H9 (cell line): Measurements from ENCODE around the gene NT5C3B. TPM values are rescaled to one million over a fixed set of nuclear protein-coding genes. Genes with fewer than 3 reads are reported as not detected.
"Not testable (repeated sequence)": the region's sequence is repeated elsewhere in the genome, so short reads cannot be mapped to it uniquely, and the experiment has no call there.

Experiments used
- DNase-seq: peaks from one replicate; pipeline ENCODE4 v3.0.0-alpha.2; 2017
- H2AFZ ChIP-seq: one replicate; pipeline ENCODE4 v1.6.1; 2013; ENCODE audit warnings: mild to moderate bottlenecking, low read length, control low read depth, moderate library complexity
- H2AK5ac ChIP-seq: 2 replicates; pipeline ENCODE4 v1.6.1; 2013; ENCODE audit warnings: low read length, control low read depth, mixed read lengths; ENCODE audit not compliant: insufficient read length
- H2BK120ac ChIP-seq: one replicate; pipeline ENCODE4 v1.6.1; 2013; ENCODE audit warnings: low read depth, mild to moderate bottlenecking, low read length, control low read depth, inconsistent platforms; ENCODE audit not compliant: poor library complexity, severe bottlenecking
- H2BK12ac ChIP-seq: 2 replicates; pipeline ENCODE4 v1.6.1; 2013; ENCODE audit warnings: low read length, control low read depth, mixed read lengths, low read depth; ENCODE audit not compliant: insufficient read length
- H2BK15ac ChIP-seq: 2 replicates; pipeline ENCODE4 v1.6.1; 2013; ENCODE audit warnings: low read depth, low read length, control low read depth
- H2BK20ac ChIP-seq: one replicate; pipeline ENCODE4 v1.6.1; 2013; ENCODE audit warnings: low read depth, mild to moderate bottlenecking, low read length, control low read depth, inconsistent platforms; ENCODE audit not compliant: poor library complexity, severe bottlenecking
- H2BK5ac ChIP-seq: 2 replicates; pipeline ENCODE4 v1.6.1; 2013; ENCODE audit warnings: low read length, control low read depth, mixed read lengths; ENCODE audit not compliant: insufficient read length
- H3K14ac ChIP-seq: 2 replicates; pipeline ENCODE4 v1.6.1; 2013; ENCODE audit warnings: low read length, control low read depth; ENCODE audit not compliant: insufficient read depth
- H3K18ac ChIP-seq: 2 replicates; pipeline ENCODE4 v1.6.1; 2013; ENCODE audit warnings: low read depth, mild to moderate bottlenecking, mixed read lengths, low read length, control low read depth; ENCODE audit not compliant: insufficient read length
- H3K23ac ChIP-seq: 2 replicates; pipeline ENCODE4 v1.6.1; 2013; ENCODE audit warnings: low read length, control low read depth, mixed read lengths, low read depth; ENCODE audit not compliant: insufficient read length
- H3K23me2 ChIP-seq: 2 replicates; pipeline ENCODE4 v1.6.1; 2013; ENCODE audit warnings: low read depth, mild to moderate bottlenecking, mixed read lengths, low read length, control low read depth; ENCODE audit not compliant: insufficient read length, poor library complexity, severe bottlenecking
- H3K27ac ChIP-seq: 2 replicates; pipeline ENCODE4 v1.5.1; 2013; ENCODE audit warnings: low read length, control low read depth, mixed read lengths, low read depth; ENCODE audit not compliant: insufficient read length
- H3K27me3 ChIP-seq: 2 replicates; pipeline ENCODE4 v1.6.1; 2013; ENCODE audit warnings: low read length, control low read depth, inconsistent platforms; ENCODE audit not compliant: insufficient read depth
- H3K4ac ChIP-seq: 2 replicates; pipeline ENCODE4 v1.6.1; 2013; ENCODE audit warnings: low read depth, mild to moderate bottlenecking, control low read depth, inconsistent platforms, low read length, moderate library complexity
- H3K4me1 ChIP-seq: 2 replicates; pipeline ENCODE4 v1.6.1; 2013; ENCODE audit warnings: low read length, control low read depth, inconsistent platforms; ENCODE audit not compliant: insufficient read depth
- H3K4me2 ChIP-seq: 2 replicates; pipeline ENCODE4 v1.6.1; 2013; ENCODE audit warnings: low read length, control low read depth, mixed read lengths; ENCODE audit not compliant: insufficient read length, insufficient read depth
- H3K56ac ChIP-seq: 2 replicates; pipeline ENCODE4 v1.6.1; 2013; ENCODE audit warnings: low read depth, mild to moderate bottlenecking, mixed read lengths, low read length, control low read depth; ENCODE audit not compliant: insufficient read length
- H3K79me1 ChIP-seq: 2 replicates; pipeline ENCODE4 v1.6.1; 2013; ENCODE audit warnings: low read depth, mild to moderate bottlenecking, moderate library complexity, low read length, control low read depth, inconsistent platforms; ENCODE audit not compliant: insufficient read depth, poor library complexity, severe bottlenecking
- H3K79me2 ChIP-seq: 2 replicates; pipeline ENCODE4 v1.6.1; 2013; ENCODE audit warnings: low read length, control low read depth, inconsistent platforms; ENCODE audit not compliant: insufficient read depth
- H3K9ac ChIP-seq: 2 replicates; pipeline ENCODE4 v1.6.1; 2013; ENCODE audit warnings: low read length, control low read depth, mixed read lengths; ENCODE audit not compliant: insufficient read length; ENCODE audit errors: extremely low read depth
- H3K9me3 ChIP-seq: one replicate; pipeline ENCODE4 v1.6.1; 2013; ENCODE audit warnings: low read depth, low read length, inconsistent platforms; ENCODE audit not compliant: control insufficient read depth
- H3T11ph ChIP-seq: one replicate; pipeline ENCODE4 v1.6.1; 2013; ENCODE audit warnings: mild to moderate bottlenecking, low read length, control low read depth, inconsistent platforms
- H4K20me1 ChIP-seq: one replicate; pipeline ENCODE4 v1.6.1; 2013; ENCODE audit not compliant: control insufficient read depth, insufficient read length, insufficient read depth
- H4K5ac ChIP-seq: 2 replicates; pipeline ENCODE4 v1.6.1; 2013; ENCODE audit warnings: low read depth, mild to moderate bottlenecking, mixed read lengths, low read length, control low read depth; ENCODE audit not compliant: insufficient read length
- H4K8ac ChIP-seq: replicated peaks from 2 replicates; pipeline ENCODE4 v1.6.1; 2013; ENCODE audit warnings: low read length, control low read depth, mixed read lengths, low read depth; ENCODE audit not compliant: insufficient read length
- H4K91ac ChIP-seq: 2 replicates; pipeline ENCODE4 v1.6.1; 2013; ENCODE audit warnings: low read depth, mild to moderate bottlenecking, moderate library complexity, mixed read lengths, low read length, control low read depth; ENCODE audit not compliant: insufficient read length
- H3K27ac Mint-ChIP-seq, 3 experiments: 2 replicates in 2 of 3; 3 replicates in 1 of 3; pipeline ENCODE4 v1.8.0; 2020 to 2021; ENCODE audit warnings: mixed read lengths in 3 of 3, mild to moderate bottlenecking in 1 of 3, moderate library complexity in 1 of 3
- H3K27me3 Mint-ChIP-seq: 2 replicates; pipeline ENCODE4 v1.8.0; 2021; ENCODE audit warnings: low read depth, mild to moderate bottlenecking, moderate library complexity, mixed read lengths
- H3K36me3 Mint-ChIP-seq, 3 experiments: 2 replicates in 2 of 3; 3 replicates in 1 of 3; pipeline ENCODE4 v1.8.0; 2020 to 2021; ENCODE audit warnings: low read depth in 3 of 3, mixed read lengths in 3 of 3; ENCODE audit not compliant: insufficient read depth in 1 of 3
- H3K4me1 Mint-ChIP-seq, 2 experiments: 2 replicates each; pipeline ENCODE4 v1.8.0; 2020; ENCODE audit warnings: mixed read lengths in 2 of 2
- H3K4me3 Mint-ChIP-seq, 2 experiments: 2 replicates in 1 of 2; 3 replicates in 1 of 2; pipeline ENCODE4 v1.8.0; 2020 to 2021; ENCODE audit warnings: mild to moderate bottlenecking in 2 of 2, mixed read lengths in 2 of 2, moderate library complexity in 1 of 2
- H3K9me3 Mint-ChIP-seq, 2 experiments: 2 replicates in 1 of 2; 3 replicates in 1 of 2; pipeline ENCODE4 v1.8.0; 2020; ENCODE audit warnings: mild to moderate bottlenecking in 2 of 2, mixed read lengths in 2 of 2, moderate library complexity in 1 of 2
- WGBS: extraction: QIAGEN DNeasy Blood & Tissue Kit; methylation state at CpG from one replicate; pipeline ENCODE4 v1.1.7; 2013; ENCODE audit warnings: missing lambda C conversion rate, low lambda C conversion rate, mixed read lengths; ENCODE audit not compliant: insufficient read length; ENCODE audit errors: extremely low coverage; 5-methylcytosine and 5-hydroxymethylcytosine counted together
- total RNA-seq: library from RNA; stranded (reverse); gene quantifications from 2 replicates; pipeline ENCODE4 v1.2.1, GENCODE V29; 2021
- TF ChIP-seq, protein P1 (sequence below): fragments of 200-600 bp; sonication (generic); conservative IDR thresholded peaks from 3 replicates; pipeline ENCODE4 v1.8.0; 2021; ENCODE audit warnings: antibody characterized with exemption, mild to moderate bottlenecking

Gene NT5C3B
- total RNA-seq, 1 experiment from 2014 or later = 76.1 TPM

DNA sequence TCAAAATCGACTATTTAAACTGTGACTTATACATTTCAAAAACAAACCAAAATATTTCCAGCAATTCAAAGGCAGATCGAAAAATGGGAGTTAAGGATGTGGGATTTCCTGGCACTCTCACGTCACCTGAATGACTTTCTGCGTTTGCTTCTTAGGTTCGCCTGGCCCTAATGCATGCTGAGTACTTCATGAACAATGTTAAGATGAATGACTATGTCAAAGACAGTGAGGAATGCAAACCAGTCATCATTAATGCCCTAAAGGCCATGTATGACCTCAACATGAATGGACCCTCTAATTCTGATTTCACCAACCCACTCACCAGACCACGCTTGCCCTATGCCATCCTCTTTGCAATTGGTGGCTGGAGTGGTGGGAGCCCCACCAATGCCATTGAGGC is 8.9 kb upstream of the NT5C3B start:
- Histone ChIP-seq H2BK5ac (no peak overlapping the region), H3K18ac (no peak overlapping the region), H3K27ac (no peak overlapping the region), H3K56ac (no peak overlapping the region), H2AFZ (no peak overlapping the region), H3K4me1 (no peaks in the 10 kb centered on the region), H3T11ph (no peak overlapping the region), H3K27me3 (no peaks in the 10 kb centered on the region), H4K20me1 (no peaks in the 10 kb centered on the region), H2AK5ac (no peak overlapping the region), H3K4me2 (no peak overlapping the region), H4K91ac (no peak overlapping the region), H2BK20ac (no peak overlapping the region), H3K79me1 (no peaks in the 10 kb centered on the region), H3K23me2 (no peaks in the 10 kb centered on the region), H3K14ac (no peak overlapping the region), H3K79me2 (no peaks in the 10 kb centered on the region), H3K23ac (no peak overlapping the region), H2BK15ac (no peak overlapping the region), H3K9ac (no peak overlapping the region), H3K4ac (no peak overlapping the region), H2BK12ac (no peak overlapping the region), H4K8ac (no peak overlapping the region), H2BK120ac (no peak overlapping the region), H4K5ac (no peak overlapping the region), H3K9me3 (no peaks in the 10 kb centered on the region)
- Mint-ChIP-seq H3K27me3 (no peaks in the 10 kb centered on the region), H3K36me3 (no peaks in the 10 kb centered on the region; a peak in 2 of 7 replicates), H3K27ac (peak overlapping the region in 1 of 3 experiments; percentile 14; a peak in 2 of 7 replicates), H3K9me3 (no peaks in the 10 kb centered on the region), H3K4me3 (no peak overlapping the region), H3K4me1 (no peaks in the 10 kb centered on the region)
- DNase-seq = no peak
- TF ChIP-seq, protein P1, sequence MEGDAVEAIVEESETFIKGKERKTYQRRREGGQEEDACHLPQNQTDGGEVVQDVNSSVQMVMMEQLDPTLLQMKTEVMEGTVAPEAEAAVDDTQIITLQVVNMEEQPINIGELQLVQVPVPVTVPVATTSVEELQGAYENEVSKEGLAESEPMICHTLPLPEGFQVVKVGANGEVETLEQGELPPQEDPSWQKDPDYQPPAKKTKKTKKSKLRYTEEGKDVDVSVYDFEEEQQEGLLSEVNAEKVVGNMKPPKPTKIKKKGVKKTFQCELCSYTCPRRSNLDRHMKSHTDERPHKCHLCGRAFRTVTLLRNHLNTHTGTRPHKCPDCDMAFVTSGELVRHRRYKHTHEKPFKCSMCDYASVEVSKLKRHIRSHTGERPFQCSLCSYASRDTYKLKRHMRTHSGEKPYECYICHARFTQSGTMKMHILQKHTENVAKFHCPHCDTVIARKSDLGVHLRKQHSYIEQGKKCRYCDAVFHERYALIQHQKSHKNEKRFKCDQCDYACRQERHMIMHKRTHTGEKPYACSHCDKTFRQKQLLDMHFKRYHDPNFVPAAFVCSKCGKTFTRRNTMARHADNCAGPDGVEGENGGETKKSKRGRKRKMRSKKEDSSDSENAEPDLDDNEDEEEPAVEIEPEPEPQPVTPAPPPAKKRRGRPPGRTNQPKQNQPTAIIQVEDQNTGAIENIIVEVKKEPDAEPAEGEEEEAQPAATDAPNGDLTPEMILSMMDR = no peak
- WGBS = no CpG with 5 or more reads among the region's 6 CpGs

DNA sequence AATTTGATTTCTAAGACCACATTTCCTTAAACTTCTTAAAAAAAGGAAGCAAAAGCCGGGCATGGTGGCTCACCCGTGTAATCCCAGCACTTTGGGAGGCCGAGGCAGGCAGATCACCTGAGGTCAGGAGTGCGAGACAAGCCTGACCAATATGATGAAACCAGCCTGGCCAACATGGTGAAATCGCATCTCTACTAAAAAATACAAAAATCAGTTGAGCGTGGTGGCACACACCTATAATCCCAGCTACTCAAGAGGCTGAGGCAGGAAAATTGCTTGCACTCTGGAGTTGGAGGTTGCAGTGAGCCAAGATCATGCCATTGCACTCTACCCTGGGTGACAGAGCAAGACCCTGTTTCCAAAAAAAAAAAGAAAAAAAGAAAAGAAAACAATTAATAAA is 4.7 kb upstream of the NT5C3B start:
- not testable (repeated sequence) for H2AK5ac ChIP-seq, H4K8ac ChIP-seq, H3K27me3 ChIP-seq, H3K23me2 ChIP-seq, H4K20me1 ChIP-seq, H3K23ac ChIP-seq, H3K27ac ChIP-seq, H2AFZ ChIP-seq, H2BK15ac ChIP-seq, H3K56ac ChIP-seq, H3K4me3 Mint-ChIP-seq, H3K36me3 Mint-ChIP-seq, H2BK5ac ChIP-seq, H3K79me1 ChIP-seq, H3K14ac ChIP-seq, H3K9me3 ChIP-seq, H3K9me3 Mint-ChIP-seq, H2BK120ac ChIP-seq, H3K79me2 ChIP-seq, H3T11ph ChIP-seq, H2BK20ac ChIP-seq, DNase-seq, H2BK12ac ChIP-seq, H3K27ac Mint-ChIP-seq, H4K91ac ChIP-seq, H3K4me1 ChIP-seq, H3K9ac ChIP-seq, H3K4me2 ChIP-seq, H3K4ac ChIP-seq, H3K4me1 Mint-ChIP-seq, H4K5ac ChIP-seq, H3K18ac ChIP-seq
- peaks cover 14% of the 10 kb centered on the region for H3K27me3 Mint-ChIP-seq
- WGBS = no CpG with 5 or more reads among the region's 6 CpGs
